CD4-positive, alpha-beta T cell (primary cell): Measurements from ENCODE around the gene PTPN7. TPM values are rescaled to one million over a fixed set of nuclear protein-coding genes. Genes with fewer than 3 reads are reported as not detected.

ENCODE experiments used
- ATAC-seq: fragments of 200-7000 bp; cut with Tn5 transposase; one replicate; pipeline ENCODE4 v1.10.0; 2022; ENCODE audit warnings: mild to moderate bottlenecking; ENCODE audit not compliant: poor library complexity
- CTCF ChIA-PET: fragments of 350-600 bp; sonication (Branson Sonifier 250); formaldehyde crosslinking; loops from one replicate; lab custom pipeline; 2021; ENCODE audit warnings: antibody characterized with exemption, inconsistent platforms; lab: Charles Lee
- POLR2A ChIA-PET: fragments of 350-600 bp; sonication (Branson Sonifier 250); formaldehyde crosslinking; loops from one replicate; lab custom pipeline; 2021; ENCODE audit warnings: antibody characterized with exemption, inconsistent platforms; lab: Charles Lee
- DNase-seq, 14 experiments: peaks; one replicate each; pipeline ENCODE4 v3.0.0-alpha.2; 2013 to 2020; ENCODE audit warnings: mixed read lengths in 2 of 14
- H3K27ac ChIP-seq, 2 donors: one replicate each; pipeline versions ENCODE4 v1.5.1 to v1.7.0; 2013; ENCODE audit warnings: low read length in 2 of 2, low read depth in 1 of 2, mild to moderate bottlenecking in 1 of 2
- H3K27me3 ChIP-seq, 2 experiments: 1 replicate in 1 of 2; 2 replicates in 1 of 2; pipeline versions ENCODE4 v1.6.1 to v1.7.0; 2013; ENCODE audit warnings: low read length in 2 of 2, control low read depth in 1 of 2, mild to moderate bottlenecking in 1 of 2, moderate library complexity in 1 of 2; ENCODE audit not compliant: insufficient read depth in 2 of 2, control insufficient read depth in 1 of 2
- H3K36me3 ChIP-seq: one replicate; pipeline ENCODE4 v1.6.1; 2013; ENCODE audit warnings: low read length, control low read depth; ENCODE audit not compliant: insufficient read depth
- H3K4me1 ChIP-seq: one replicate; pipeline ENCODE4 v1.6.1; 2013; ENCODE audit warnings: low read length, control low read depth; ENCODE audit not compliant: insufficient read depth
- H3K4me3 ChIP-seq: one replicate; pipeline ENCODE4 v1.5.1; 2013; ENCODE audit warnings: mild to moderate bottlenecking, low read length, moderate library complexity
- H3K9me3 ChIP-seq, 2 experiments: 1 replicate in 1 of 2; 2 replicates in 1 of 2; pipeline versions ENCODE4 v1.6.1 to v1.7.0; 2013; ENCODE audit warnings: low read length in 2 of 2, mild to moderate bottlenecking in 2 of 2, control low read depth in 1 of 2, moderate library complexity in 1 of 2; ENCODE audit not compliant: control insufficient read depth in 1 of 2, insufficient read depth in 1 of 2
- H3K27ac Mint-ChIP-seq: one replicate; pipeline ENCODE4 v1.8.0; 2020; ENCODE audit warnings: mixed read lengths
- H3K27me3 Mint-ChIP-seq: one replicate; pipeline ENCODE4 v1.8.0; 2021; ENCODE audit warnings: mixed read lengths
- H3K36me3 Mint-ChIP-seq: one replicate; pipeline ENCODE4 v1.8.0; 2021; ENCODE audit warnings: low read depth, mixed read lengths
- H3K4me1 Mint-ChIP-seq: one replicate; pipeline ENCODE4 v1.8.0; 2021; ENCODE audit warnings: low read depth, mixed read lengths
- H3K4me3 Mint-ChIP-seq: one replicate; pipeline ENCODE4 v1.8.0; 2020; ENCODE audit warnings: mild to moderate bottlenecking, mixed read lengths
- H3K9me3 Mint-ChIP-seq: one replicate; pipeline ENCODE4 v1.8.0; 2020; ENCODE audit warnings: mixed read lengths
- CTCF ChIP-seq: fragments of 200-600 bp; IDR thresholded peaks from one replicate; pipeline ENCODE4 v1.8.0; 2022; ENCODE audit warnings: antibody characterized with exemption, mild to moderate bottlenecking
- intact Hi-C, 2 experiments: fragments of 100-400 bp; cut with DNase I in 1 of 2; cut with micrococcal nuclease in 1 of 2; formaldehyde crosslinking; loops; one replicate each; pipeline versions ENCODE4 v1.15.1 to v1.9.0; 2023 to 2025; cut with DNase I, micrococcal nuclease
- total RNA-seq, 174 experiments: library from RNA in 2 of 174; stranded (reverse) in 2 of 174; gene quantifications; one replicate each; pipeline ENCODE4 v1.2.3 and lab custom pipeline; 2021 to 2026

Gene PTPN7
- total RNA-seq, 2 experiments from 2014 or later = 144 to 145 TPM

GRCh38 chr1:202172015-202172355, 11.6 kb upstream of the PTPN7 start:
- POLR2A ChIA-PET = interaction anchor here (1.1 kb wide), 1 partner anchor 11 kb away, joined by 7 read pairs; the partner anchor contains the start of gene PTPN7
- Mint-ChIP-seq H3K27me3 (no peaks in the 10 kb centered on the region), H3K4me1 (no peaks in the 10 kb centered on the region), H3K36me3 (no peaks in the 10 kb centered on the region), H3K9me3 (no peaks in the 10 kb centered on the region), H3K27ac (no peak overlapping the region), H3K4me3 (no peak overlapping the region)
- no peak for DNase-seq
- no peak for TF ChIP-seq CTCF
- H3K27ac ChIP-seq = no peak overlapping the region
- intact Hi-C loops = no loop called here
- no peaks in the 10 kb centered on the region for H3K36me3 ChIP-seq
- H3K4me3 ChIP-seq = no peak overlapping the region
- H3K27me3 ChIP-seq = no peaks in the 10 kb centered on the region
- H3K9me3 ChIP-seq = no peaks in the 10 kb centered on the region
- H3K4me1 ChIP-seq = peaks cover 9% of the 10 kb centered on the region
- peak; percentile 55 for ATAC-seq
- CTCF ChIA-PET = interaction anchor here (1.5 to 2.8 kb wide), 2 partner anchors 11 to 17 kb away, joined by 3 to 8 read pairs; partner anchors contain the start of gene PTPN7

DNA sequence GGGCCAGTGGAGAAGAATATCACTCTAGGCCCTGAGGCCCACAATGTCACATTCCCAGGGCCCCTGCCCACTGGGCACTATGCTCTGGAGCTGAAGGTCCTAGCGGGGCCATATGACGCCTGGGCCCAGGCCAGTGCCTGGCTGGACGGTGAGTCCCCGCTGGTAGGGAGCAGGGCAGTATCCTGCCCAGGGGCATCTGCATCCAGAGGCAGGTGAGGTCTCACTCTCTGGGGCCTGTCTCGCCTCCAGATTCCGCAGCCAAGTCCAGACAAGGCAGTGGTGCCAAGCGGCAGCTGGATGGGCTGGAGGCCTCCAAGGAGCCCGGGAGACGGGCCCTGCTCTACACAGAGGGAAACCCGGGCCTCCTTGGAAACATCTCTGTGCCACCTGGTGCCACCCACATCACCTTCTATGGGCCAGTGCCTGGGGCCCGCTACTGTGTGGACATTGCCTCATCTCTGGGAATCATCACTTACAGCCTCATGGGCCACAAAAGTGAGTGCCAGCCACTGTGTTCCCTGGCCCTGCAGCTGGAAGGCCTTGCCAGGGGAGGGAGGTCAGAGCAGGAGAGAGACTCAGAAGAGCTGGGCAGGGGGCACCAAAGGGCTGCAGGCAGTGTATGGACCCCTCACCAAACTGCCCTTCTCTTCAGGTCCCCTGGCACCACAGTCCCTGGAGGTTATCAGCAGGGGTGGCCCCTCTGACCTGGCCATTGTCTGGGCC, 11.1 kb upstream of the PTPN7 start:
- Histone ChIP-seq H3K9me3 (no peaks in the 10 kb centered on the region), H3K4me1 (peaks cover 12% of the 10 kb centered on the region), H3K4me3 (no peak overlapping the region), H3K27ac (no peak overlapping the region), H3K36me3 (no peaks in the 10 kb centered on the region), H3K27me3 (no peaks in the 10 kb centered on the region)
- H3K27ac Mint-ChIP-seq = no peak overlapping the region
- H3K4me3 Mint-ChIP-seq = no peak overlapping the region
- POLR2A ChIA-PET = interaction anchor here (1.0 to 1.1 kb wide), 2 partner anchors 11 to 16 kb away, joined by 4 to 7 read pairs; partner anchors contain the start of gene PTPN7
- no peak for TF ChIP-seq CTCF
- CTCF ChIA-PET = interaction anchor here (1.5 to 2.8 kb wide), 2 partner anchors 10 to 16 kb away, joined by 3 to 8 read pairs; partner anchors contain the start of gene PTPN7
- H3K9me3 Mint-ChIP-seq = no peaks in the 10 kb centered on the region
- ATAC-seq = peak; percentile 39
- intact Hi-C loops = no loop called here
- no peaks in the 10 kb centered on the region for H3K36me3 Mint-ChIP-seq
- peaks cover 4% of the 10 kb centered on the region for H3K4me1 Mint-ChIP-seq
- no peaks in the 10 kb centered on the region for H3K27me3 Mint-ChIP-seq
- no peak for DNase-seq

- no peaks in the 10 kb centered on the region for H3K27me3 Mint-ChIP-seq
- no peaks in the 10 kb centered on the region for H3K36me3 Mint-ChIP-seq
- TF ChIP-seq CTCF = no peak
- intact Hi-C loops = no loop called here
- Histone ChIP-seq H3K27ac (no peak overlapping the region), H3K9me3 (no peaks in the 10 kb centered on the region), H3K4me3 (no peak overlapping the region), H3K36me3 (no peaks in the 10 kb centered on the region), H3K27me3 (no peaks in the 10 kb centered on the region), H3K4me1 (peaks cover 20% of the 10 kb centered on the region)
- DNase-seq (peak in 3 of 14 experiments; percentile 15 to 43 (median 25)), ATAC-seq (peak; percentile 45)
- CTCF ChIA-PET = interaction anchor here (1.5 to 2.8 kb wide), 2 partner anchors 10 to 15 kb away, joined by 3 to 8 read pairs; partner anchors contain the start of gene PTPN7
- H3K4me3 Mint-ChIP-seq = no peak overlapping the region
- H3K9me3 Mint-ChIP-seq = no peaks in the 10 kb centered on the region
- no peak overlapping the region for H3K27ac Mint-ChIP-seq
- POLR2A ChIA-PET = interaction anchor here (1.0 to 1.1 kb wide), 2 partner anchors 10 to 16 kb away, joined by 4 to 7 read pairs; partner anchors contain the start of gene PTPN7
- peaks cover 8% of the 10 kb centered on the region for H3K4me1 Mint-ChIP-seq
Measured at GRCh38 chr1:202170726-202171125, 10.3 kb upstream of the PTPN7 start.
